Measurements from ENCODE around the gene ALDH1A3. TPM values are rescaled to one million over a fixed set of nuclear protein-coding genes. Genes with fewer than 3 reads are reported as not detected.

ALDH1A3 gene
- total RNA-seq, 1 donor from 2014 or later, result not detected

- Mint-ChIP-seq H3K27ac (no peak overlapping the region), H3K27me3 (peaks cover 37% of the 10 kb centered on the region), H3K36me3 (ENCODE audit: low read depth) (no peaks in the 10 kb centered on the region), H3K4me1 (peaks cover 12% of the 10 kb centered on the region), H3K9me3 (no peaks in the 10 kb centered on the region), H3K4me3 (no peak overlapping the region)
- no peak for DNase-seq
- intact Hi-C loops (cut with micrococcal nuclease), result no loop called here
Measured at GRCh38 chr15:100924436-100924835, 44.8 kb downstream of the ALDH1A3 start.

DNA sequence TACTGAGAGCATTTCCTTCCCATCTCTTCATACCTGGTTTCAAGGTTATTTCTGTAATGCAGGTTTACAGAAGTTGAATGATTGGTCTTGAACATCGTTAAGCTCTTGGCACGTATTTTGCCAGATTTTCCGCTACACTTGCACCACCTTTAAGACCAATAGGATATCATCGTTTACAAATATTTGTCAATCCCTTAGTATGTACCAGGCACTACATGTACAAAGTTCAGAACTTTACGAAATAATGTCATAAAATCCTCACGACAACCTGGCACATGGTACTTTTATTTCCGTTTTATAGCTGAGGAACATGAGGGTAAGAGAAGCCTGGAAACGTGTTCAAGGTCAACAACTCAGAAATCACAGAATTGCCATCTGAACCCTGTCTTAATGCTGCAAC lies 45.8 kb downstream of the ALDH1A3 start:
- Mint-ChIP-seq H3K27me3 (peaks cover 30% of the 10 kb centered on the region), H3K36me3 (ENCODE audit: low read depth) (no peaks in the 10 kb centered on the region), H3K4me1 (peaks cover 10% of the 10 kb centered on the region), H3K4me3 (no peak overlapping the region), H3K27ac (no peak overlapping the region), H3K9me3 (no peaks in the 10 kb centered on the region)
- no peak for DNase-seq
- intact Hi-C loops (cut with micrococcal nuclease), result no loop called here

- intact Hi-C loops (cut with micrococcal nuclease), result no loop called here
- no peaks in the 10 kb centered on the region for H3K9me3 Mint-ChIP-seq
- H3K4me3 Mint-ChIP-seq, result no peak overlapping the region
- peaks cover 10% of the 10 kb centered on the region for H3K4me1 Mint-ChIP-seq
- DNase-seq, result no peak
- H3K27ac Mint-ChIP-seq, result no peak overlapping the region
- no peaks in the 10 kb centered on the region for H3K36me3 Mint-ChIP-seq (ENCODE audit: low read depth)
- peaks cover 24% of the 10 kb centered on the region for H3K27me3 Mint-ChIP-seq
Measured at GRCh38 chr15:100926258-100926657, 46.6 kb downstream of the ALDH1A3 start.

DNA sequence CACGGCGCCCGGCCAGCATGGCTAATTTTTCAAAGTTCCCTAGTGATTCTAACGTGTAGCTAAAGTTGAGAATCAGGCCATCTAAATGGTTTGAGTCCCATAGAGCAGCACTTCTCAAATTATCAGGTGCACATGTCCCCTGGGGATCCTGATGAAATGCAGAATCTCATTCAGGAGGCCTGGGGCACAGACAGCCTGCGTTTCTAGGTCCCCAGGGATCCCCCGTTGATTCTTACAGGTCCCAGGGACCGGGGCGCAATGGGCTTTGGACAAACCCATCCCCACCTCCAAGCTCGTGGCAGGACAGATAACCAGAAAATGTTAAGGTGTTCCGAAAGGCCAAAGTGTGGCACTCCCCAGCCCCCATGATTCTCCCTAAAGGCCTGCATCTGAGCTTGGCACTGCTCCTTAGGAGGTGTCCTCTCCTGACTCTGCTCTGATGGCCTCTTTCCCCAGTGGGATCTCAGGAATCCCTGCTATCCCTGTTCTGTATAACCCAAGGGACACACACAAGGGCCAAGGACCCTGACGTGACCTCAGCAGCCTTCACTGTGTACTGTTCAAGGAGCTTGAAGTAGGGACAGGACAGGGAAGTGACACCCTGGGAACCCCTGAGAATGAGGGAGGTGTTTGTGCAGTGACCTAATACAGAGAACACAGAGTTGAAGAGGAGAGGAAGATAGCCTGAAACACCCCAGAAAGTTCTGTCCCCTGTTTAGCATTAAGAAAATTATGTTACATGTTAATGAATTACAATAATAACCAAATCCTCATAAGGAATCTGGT lies 47.5 kb downstream of the ALDH1A3 start:
- Mint-ChIP-seq H3K27ac (no peak overlapping the region), H3K36me3 (ENCODE audit: low read depth) (no peaks in the 10 kb centered on the region), H3K9me3 (no peaks in the 10 kb centered on the region), H3K27me3 (peaks cover 17% of the 10 kb centered on the region), H3K4me1 (peaks cover 5% of the 10 kb centered on the region), H3K4me3 (no peak overlapping the region)
- DNase-seq, result no peak
- intact Hi-C loops (cut with micrococcal nuclease), result no loop called here

DNA sequence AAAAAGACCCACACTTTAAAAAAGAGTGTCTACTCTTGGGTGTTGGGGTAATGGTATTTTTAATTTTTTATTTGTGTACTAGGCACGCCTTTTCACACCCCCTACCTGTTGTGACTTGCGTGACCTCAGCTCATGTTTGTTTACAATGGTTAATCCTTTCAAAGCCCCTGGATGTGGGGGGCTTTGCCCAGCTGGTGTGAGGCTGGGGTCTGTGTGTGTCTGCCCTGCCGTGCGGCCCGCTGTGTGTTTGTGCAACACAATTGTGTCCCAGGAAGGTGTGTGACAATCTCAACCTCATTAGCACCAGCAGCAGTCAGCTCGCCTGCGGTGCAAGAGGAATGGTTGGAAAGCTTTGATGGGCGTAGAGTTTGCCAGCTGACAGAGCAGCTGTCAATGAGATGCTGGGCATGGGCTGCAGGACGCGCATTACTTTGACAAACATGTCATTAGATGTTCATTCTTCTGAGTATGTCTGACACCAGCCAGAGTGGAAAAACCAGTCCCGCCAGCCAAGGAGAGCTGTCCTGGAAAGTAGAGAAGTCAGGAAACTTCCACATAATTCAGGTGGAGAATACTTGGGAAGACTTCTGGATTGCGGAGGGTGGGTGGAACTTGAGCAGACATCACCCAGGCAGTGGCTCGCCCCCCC lies 49.1 kb downstream of the ALDH1A3 start:
- DNase-seq, result no peak
- Mint-ChIP-seq H3K4me3 (no peak overlapping the region), H3K27ac (no peak overlapping the region), H3K4me1 (no peaks in the 10 kb centered on the region), H3K36me3 (ENCODE audit: low read depth) (no peaks in the 10 kb centered on the region), H3K9me3 (no peaks in the 10 kb centered on the region), H3K27me3 (peaks cover 17% of the 10 kb centered on the region)
- intact Hi-C loops (cut with micrococcal nuclease), result no loop called here

DNA sequence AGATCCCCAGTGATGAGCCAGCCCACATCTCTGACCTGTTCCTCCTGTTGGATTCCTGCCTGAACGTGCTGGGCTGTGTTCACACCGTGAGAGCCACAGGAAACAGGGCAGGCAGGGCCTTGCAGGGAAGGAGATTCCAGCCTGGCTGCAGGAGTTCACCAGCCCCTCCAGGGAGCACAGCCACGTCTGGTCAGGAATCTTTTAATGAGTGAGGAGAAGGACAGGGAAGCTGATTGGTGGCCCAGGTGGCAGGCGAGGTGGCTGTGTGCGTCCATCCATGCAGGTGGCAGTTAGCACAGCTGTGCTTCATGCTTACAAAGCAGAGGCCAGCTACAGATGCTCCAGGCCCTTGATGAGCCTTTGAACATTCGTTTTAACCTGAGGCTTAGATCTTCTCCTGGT lies 50.0 kb downstream of the ALDH1A3 start:
- no peaks in the 10 kb centered on the region for H3K4me1 Mint-ChIP-seq
- DNase-seq, result no peak
- no peaks in the 10 kb centered on the region for H3K36me3 Mint-ChIP-seq (ENCODE audit: low read depth)
- intact Hi-C loops (cut with micrococcal nuclease), result no loop called here
- peaks cover 13% of the 10 kb centered on the region for H3K27me3 Mint-ChIP-seq
- H3K9me3 Mint-ChIP-seq, result no peaks in the 10 kb centered on the region
- no peak overlapping the region for H3K27ac Mint-ChIP-seq
- no peak overlapping the region for H3K4me3 Mint-ChIP-seq

GRCh38 chr15:100930306-100930848 lies 50.7 kb downstream of the ALDH1A3 start:
- Mint-ChIP-seq H3K36me3 (ENCODE audit: low read depth) (no peaks in the 10 kb centered on the region), H3K27me3 (peaks cover 12% of the 10 kb centered on the region), H3K4me3 (no peak overlapping the region), H3K9me3 (no peaks in the 10 kb centered on the region), H3K4me1 (no peaks in the 10 kb centered on the region), H3K27ac (no peak overlapping the region)
- DNase-seq, result no peak
- intact Hi-C loops (cut with micrococcal nuclease), result no loop called here

DNA sequence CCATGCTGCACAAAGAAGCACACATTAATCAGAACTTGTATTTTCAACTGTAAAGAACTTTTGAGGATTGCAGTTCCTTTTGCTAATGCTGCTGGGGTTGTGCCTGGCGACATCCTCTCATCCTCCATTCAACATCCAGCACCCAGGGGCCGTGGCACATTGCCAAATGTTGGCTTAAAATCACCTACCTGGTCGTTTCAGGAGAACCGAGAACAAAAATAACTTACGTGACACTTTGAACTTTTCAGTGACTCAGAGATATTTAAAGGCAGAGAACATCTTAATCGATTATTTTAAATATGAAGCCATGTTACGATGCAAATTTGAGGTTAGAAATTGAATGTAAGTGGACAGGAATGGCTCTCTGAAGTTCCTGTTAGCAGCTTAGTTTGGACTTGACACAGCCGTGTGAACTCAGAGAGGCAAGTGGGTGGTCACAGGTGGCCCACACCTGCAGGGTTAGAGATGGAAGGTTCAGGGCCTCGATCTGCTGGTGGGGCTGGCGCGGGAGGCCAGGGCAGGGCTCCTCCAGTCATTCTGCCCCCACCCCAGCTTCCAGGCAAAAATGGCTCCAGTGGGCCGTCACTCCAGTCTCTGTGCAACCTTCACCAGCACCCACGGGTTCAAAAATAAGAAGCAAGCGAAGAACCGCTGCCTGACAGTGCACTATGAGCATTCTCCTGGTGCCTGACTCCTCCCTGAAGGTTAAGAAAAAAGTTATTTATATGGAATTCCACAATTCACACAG lies 51.7 kb downstream of the ALDH1A3 start:
- no peaks in the 10 kb centered on the region for H3K4me1 Mint-ChIP-seq
- intact Hi-C loops (cut with micrococcal nuclease), result no loop called here

DNA sequence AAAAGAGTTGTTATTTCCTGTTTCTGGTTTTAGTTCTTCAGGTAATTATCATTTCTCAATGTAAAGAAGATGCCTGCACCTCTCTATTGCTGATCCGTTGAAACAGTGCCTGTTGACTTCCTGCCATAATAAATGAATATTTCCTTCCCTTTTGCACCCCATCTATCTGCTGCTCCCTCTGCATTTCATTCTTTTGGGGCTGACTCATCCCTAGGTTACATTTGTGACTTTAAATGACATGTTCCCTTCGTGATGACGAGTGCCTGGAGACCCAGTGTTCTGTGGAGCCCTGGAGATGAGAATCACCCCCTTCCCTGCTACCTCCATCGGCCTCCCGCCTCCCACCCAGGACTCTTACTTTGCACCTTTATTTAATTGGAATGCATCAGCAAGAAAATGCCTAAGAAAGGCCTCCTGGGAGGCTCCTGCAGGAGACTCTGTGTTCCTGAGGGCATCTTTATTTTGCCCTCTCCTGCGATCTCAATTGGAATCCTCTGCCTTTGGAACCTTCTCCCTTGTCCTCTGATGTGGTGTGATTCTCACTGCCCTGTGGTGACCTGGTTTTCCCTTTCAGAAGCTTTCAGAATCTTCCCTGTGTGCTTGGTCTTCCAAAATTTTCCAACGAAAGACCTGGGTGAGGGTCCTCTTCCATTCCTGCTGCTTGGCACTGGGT lies 53.2 kb downstream of the ALDH1A3 start:
- Mint-ChIP-seq H3K4me3 (no peak overlapping the region), H3K4me1 (no peaks in the 10 kb centered on the region), H3K36me3 (ENCODE audit: low read depth) (no peaks in the 10 kb centered on the region), H3K9me3 (no peaks in the 10 kb centered on the region), H3K27me3 (peaks cover 9% of the 10 kb centered on the region), H3K27ac (no peak overlapping the region)
- peak; percentile 32 for DNase-seq
- intact Hi-C loops (cut with micrococcal nuclease), result no loop called here

More for the DNA sequence above, 51.7 kb downstream of the ALDH1A3 start:
- Mint-ChIP-seq H3K27ac (no peak overlapping the region), H3K27me3 (peaks cover 9% of the 10 kb centered on the region), H3K4me3 (no peak overlapping the region), H3K9me3 (no peaks in the 10 kb centered on the region), H3K36me3 (ENCODE audit: low read depth) (no peaks in the 10 kb centered on the region)
- no peak for DNase-seq

DNA sequence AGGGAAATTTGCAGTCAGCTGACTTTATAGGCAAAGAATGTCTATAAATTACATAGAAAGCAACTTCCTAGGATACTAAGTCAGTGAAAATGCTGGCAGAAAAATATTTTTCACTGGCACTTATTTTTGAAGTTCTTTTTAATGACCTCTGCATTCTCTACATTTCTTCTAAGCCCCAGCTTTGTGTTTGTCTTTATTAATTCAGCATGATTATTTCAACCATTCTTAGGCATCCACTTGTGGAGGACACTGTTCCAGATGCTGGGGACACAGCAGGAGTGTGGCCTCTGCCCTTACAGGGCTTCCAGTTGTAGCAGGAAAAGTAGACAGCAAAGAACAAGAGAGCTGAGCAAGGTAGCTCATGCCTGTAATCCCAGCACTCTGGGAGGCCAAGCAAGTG lies 54.5 kb downstream of the ALDH1A3 start:
- no peak for DNase-seq
- Mint-ChIP-seq H3K36me3 (ENCODE audit: low read depth) (no peaks in the 10 kb centered on the region), H3K27me3 (peaks cover 9% of the 10 kb centered on the region), H3K4me3 (no peak overlapping the region), H3K27ac (no peak overlapping the region), H3K4me1 (no peaks in the 10 kb centered on the region), H3K9me3 (no peaks in the 10 kb centered on the region)
- intact Hi-C loops (cut with micrococcal nuclease), result no loop called here

- peaks cover 9% of the 10 kb centered on the region for H3K27me3 Mint-ChIP-seq
- no peaks in the 10 kb centered on the region for H3K4me1 Mint-ChIP-seq
- no peak for DNase-seq
- intact Hi-C loops (cut with micrococcal nuclease), result no loop called here
- H3K4me3 Mint-ChIP-seq, result no peak overlapping the region
- H3K9me3 Mint-ChIP-seq, result no peaks in the 10 kb centered on the region
- no peaks in the 10 kb centered on the region for H3K36me3 Mint-ChIP-seq (ENCODE audit: low read depth)
- H3K27ac Mint-ChIP-seq, result no peak overlapping the region
Measured at GRCh38 chr15:100934726-100935125, 55.1 kb downstream of the ALDH1A3 start.

- Mint-ChIP-seq H3K27me3 (peaks cover 6% of the 10 kb centered on the region), H3K9me3 (no peaks in the 10 kb centered on the region), H3K27ac (no peak overlapping the region), H3K4me3 (no peak overlapping the region), H3K4me1 (no peaks in the 10 kb centered on the region), H3K36me3 (ENCODE audit: low read depth) (no peaks in the 10 kb centered on the region)
- intact Hi-C loops (cut with micrococcal nuclease), result no loop called here
- DNase-seq, result no peak
Measured at GRCh38 chr15:100937171-100937570, 57.5 kb downstream of the ALDH1A3 start.

- H3K9me3 Mint-ChIP-seq, result no peaks in the 10 kb centered on the region
- no peaks in the 10 kb centered on the region for H3K36me3 Mint-ChIP-seq (ENCODE audit: low read depth)
- DNase-seq, result no peak
- no peaks in the 10 kb centered on the region for H3K4me1 Mint-ChIP-seq
- H3K4me3 Mint-ChIP-seq, result no peak overlapping the region
- intact Hi-C loops (cut with micrococcal nuclease), result no loop called here
- no peaks in the 10 kb centered on the region for H3K27me3 Mint-ChIP-seq
- no peak overlapping the region for H3K27ac Mint-ChIP-seq
Measured at GRCh38 chr15:100939791-100940190, 60.2 kb downstream of the ALDH1A3 start.
